AG10803 (cell line): Measurements from ENCODE around the gene TBCEL.

Experiments
- DNase-seq: peaks from one replicate; pipeline ENCODE4 v3.0.0; 2010; ENCODE audit warnings: low read depth
- H3K4me3 ChIP-seq: 2 replicates; pipeline ENCODE4 v1.5.1; 2011; ENCODE audit warnings: mild to moderate bottlenecking, low read length, control low read depth
- TF ChIP-seq, protein P1 (sequence below): conservative IDR thresholded peaks from 2 replicates; pipeline ENCODE4 v1.5.1; 2011; ENCODE audit warnings: mild to moderate bottlenecking, low read length, control low read depth, inconsistent platforms

Gene TBCEL

DNA sequence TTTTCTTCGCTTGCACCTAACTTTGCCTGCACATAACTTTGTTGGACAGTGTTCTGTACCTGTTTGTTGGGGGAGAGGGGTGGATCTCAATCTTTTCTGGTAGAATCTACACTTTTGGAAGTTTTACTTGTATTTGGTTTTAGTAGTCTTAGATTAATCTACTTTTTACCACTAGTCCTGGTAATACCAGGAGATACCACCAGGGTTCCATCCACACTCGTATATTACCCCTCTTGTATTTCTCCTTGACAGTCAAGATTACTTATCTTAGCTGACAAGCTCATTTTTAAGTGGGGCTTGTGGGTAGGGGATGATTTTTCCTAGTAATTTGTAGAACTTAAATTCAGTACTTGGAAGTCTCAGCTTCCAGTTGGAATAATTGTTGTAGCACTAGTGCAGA is 39.8 kb downstream of the TBCEL start:
- no peak overlapping the region for H3K4me3 ChIP-seq
- DNase-seq, result no peak
- TF ChIP-seq, protein P1, sequence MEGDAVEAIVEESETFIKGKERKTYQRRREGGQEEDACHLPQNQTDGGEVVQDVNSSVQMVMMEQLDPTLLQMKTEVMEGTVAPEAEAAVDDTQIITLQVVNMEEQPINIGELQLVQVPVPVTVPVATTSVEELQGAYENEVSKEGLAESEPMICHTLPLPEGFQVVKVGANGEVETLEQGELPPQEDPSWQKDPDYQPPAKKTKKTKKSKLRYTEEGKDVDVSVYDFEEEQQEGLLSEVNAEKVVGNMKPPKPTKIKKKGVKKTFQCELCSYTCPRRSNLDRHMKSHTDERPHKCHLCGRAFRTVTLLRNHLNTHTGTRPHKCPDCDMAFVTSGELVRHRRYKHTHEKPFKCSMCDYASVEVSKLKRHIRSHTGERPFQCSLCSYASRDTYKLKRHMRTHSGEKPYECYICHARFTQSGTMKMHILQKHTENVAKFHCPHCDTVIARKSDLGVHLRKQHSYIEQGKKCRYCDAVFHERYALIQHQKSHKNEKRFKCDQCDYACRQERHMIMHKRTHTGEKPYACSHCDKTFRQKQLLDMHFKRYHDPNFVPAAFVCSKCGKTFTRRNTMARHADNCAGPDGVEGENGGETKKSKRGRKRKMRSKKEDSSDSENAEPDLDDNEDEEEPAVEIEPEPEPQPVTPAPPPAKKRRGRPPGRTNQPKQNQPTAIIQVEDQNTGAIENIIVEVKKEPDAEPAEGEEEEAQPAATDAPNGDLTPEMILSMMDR, result peak; percentile 47

GRCh38 chr11:121066623-121067022 is 42.7 kb downstream of the TBCEL start:
- TF ChIP-seq, protein P1, result no peak
- DNase-seq, result no peak
- H3K4me3 ChIP-seq, result no peak overlapping the region

GRCh38 chr11:121067026-121067425 is 43.1 kb downstream of the TBCEL start:
- no peak overlapping the region for H3K4me3 ChIP-seq
- no peak for DNase-seq
- TF ChIP-seq, protein P1, result no peak

DNA sequence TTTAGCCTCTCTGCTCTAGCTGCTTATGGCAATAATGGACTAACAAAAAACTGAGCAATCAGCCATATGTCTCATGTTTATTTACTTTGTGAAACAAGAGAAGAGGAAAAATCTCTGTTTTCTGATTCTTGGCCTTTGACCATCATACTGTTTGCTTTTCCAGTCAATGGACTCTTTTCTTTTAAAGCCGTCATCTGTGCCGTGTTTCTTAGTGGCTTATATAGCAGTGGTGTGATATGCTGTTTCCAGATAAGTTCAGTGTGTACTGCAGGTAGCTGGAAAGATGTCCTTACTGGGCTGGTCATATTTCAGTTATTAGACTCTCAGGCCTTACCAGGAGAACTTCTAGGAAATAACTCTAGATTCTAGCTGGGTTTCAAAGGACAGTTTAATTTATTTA is 43.6 kb downstream of the TBCEL start:
- no peak overlapping the region for H3K4me3 ChIP-seq
- TF ChIP-seq, protein P1, result no peak
- no peak for DNase-seq

- H3K4me3 ChIP-seq, result no peak overlapping the region
- TF ChIP-seq, protein P1, result no peak
- DNase-seq, result no peak
These were observed 44.2 kb downstream of the TBCEL start for GRCh38 chr11:121067962-121068647.

GRCh38 chr11:121068787-121069186 is 44.9 kb downstream of the TBCEL start:
- no peak for DNase-seq
- TF ChIP-seq, protein P1, result no peak
- no peak overlapping the region for H3K4me3 ChIP-seq
